Measurements from ENCODE around the gene F8A1. TPM values are rescaled to one million over a fixed set of nuclear protein-coding genes. Genes with fewer than 3 reads are reported as not detected.
A peak's percentile ranks its signal among the peaks of the same experiment; 100 is the strongest.

Gene F8A1
- total and polyA plus RNA-seq, 2 donors from 2014 or later = 44.8 to 51.9 TPM

DNA sequence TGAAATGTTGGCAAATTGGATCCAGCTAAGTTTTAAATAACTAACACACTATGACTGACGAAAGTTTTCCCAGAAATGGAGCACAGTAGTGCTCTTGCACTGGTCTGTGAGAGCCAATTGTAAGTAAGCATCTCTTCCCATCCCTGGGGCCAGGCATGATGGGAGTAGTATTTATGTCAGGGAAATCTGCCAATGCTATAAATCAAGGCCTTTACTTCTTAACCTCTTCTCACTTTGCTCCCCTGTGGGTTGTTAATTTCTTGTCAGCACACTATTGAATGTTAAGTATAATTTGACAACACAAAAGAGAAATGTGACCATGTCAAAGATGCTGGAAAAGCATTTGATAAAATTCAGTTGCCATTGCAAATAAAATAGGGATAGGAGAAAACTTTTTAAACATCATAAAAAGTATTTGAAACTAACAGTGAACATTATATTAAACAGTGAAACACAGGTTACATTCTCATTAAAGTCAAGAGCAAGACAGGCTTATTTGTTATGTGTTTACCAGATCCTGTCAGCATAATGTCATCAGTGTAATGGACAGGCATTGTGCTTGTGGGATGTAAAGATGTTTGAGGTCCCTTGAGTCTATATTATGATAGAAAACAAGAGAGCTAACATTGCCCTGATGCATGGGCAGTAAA is 5.0 kb downstream of the F8A1 start:
- Histone ChIP-seq H3K27ac (ENCODE audit: low read depth in 2 of 2, low read length in 2 of 2) (no peak overlapping the region), H3K9ac (ENCODE audit: low read length in 3 of 3) (no peak overlapping the region), H3K36me3 (ENCODE audit: control insufficient read depth in 2 of 3, insufficient read depth in 3 of 3, low read length in 3 of 3) (no peaks in the 10 kb centered on the region), H3K9me3 (ENCODE audit: control insufficient read depth in 2 of 3, insufficient read depth in 1 of 3, low read length in 3 of 3) (no peaks in the 10 kb centered on the region), H3K4me1 (ENCODE audit: control insufficient read depth in 2 of 3, insufficient read depth in 2 of 3, low read depth in 1 of 3, low read length in 3 of 3) (no peaks in the 10 kb centered on the region), H3K4me3 (ENCODE audit: low read length in 3 of 3) (no peak overlapping the region), H3K27me3 (ENCODE audit: control insufficient read depth, insufficient read depth, low read length) (no peaks in the 10 kb centered on the region)
- peak in 2 of 5 donors; percentile 2 to 30 for DNase-seq
- TF ChIP-seq, protein P1, sequence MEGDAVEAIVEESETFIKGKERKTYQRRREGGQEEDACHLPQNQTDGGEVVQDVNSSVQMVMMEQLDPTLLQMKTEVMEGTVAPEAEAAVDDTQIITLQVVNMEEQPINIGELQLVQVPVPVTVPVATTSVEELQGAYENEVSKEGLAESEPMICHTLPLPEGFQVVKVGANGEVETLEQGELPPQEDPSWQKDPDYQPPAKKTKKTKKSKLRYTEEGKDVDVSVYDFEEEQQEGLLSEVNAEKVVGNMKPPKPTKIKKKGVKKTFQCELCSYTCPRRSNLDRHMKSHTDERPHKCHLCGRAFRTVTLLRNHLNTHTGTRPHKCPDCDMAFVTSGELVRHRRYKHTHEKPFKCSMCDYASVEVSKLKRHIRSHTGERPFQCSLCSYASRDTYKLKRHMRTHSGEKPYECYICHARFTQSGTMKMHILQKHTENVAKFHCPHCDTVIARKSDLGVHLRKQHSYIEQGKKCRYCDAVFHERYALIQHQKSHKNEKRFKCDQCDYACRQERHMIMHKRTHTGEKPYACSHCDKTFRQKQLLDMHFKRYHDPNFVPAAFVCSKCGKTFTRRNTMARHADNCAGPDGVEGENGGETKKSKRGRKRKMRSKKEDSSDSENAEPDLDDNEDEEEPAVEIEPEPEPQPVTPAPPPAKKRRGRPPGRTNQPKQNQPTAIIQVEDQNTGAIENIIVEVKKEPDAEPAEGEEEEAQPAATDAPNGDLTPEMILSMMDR (IDR thresholded peaks at IDR 0.05; ENCODE audit: borderline replicate concordance, extremely low read depth, insufficient read depth) = no peak
- intact Hi-C loops (cut with DNase I) = no loop called here
- no peak for FAIRE-seq

DNA sequence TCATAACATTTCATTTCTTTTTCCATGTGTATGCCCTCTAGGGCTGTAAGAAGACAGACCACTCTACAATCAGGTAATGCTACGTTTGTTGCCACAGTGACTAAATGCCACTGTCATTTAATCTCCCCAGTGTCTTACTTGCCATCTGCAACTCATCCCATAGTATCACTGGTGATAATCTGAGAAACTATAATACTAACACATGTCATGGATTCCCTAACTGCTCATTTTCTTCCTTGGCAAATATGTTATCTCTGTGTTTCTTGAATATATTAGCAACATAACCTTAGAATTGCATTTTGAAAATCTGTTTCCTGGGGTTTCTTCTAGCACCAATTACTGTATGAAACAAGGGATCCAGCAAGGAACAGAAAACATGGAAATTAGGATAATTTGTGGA is 6.1 kb downstream of the F8A1 start:
- H3K9me3 ChIP-seq (ENCODE audit: control insufficient read depth in 2 of 3, insufficient read depth in 1 of 3, low read length in 3 of 3) = no peaks in the 10 kb centered on the region
- intact Hi-C loops (cut with DNase I) = no loop called here
- H3K27me3 ChIP-seq (ENCODE audit: control insufficient read depth, insufficient read depth, low read length) = no peaks in the 10 kb centered on the region
- H3K4me3 ChIP-seq (ENCODE audit: low read length in 3 of 3) = no peak overlapping the region
- DNase-seq = no peak
- TF ChIP-seq, protein P1 (IDR thresholded peaks at IDR 0.05; ENCODE audit: borderline replicate concordance, extremely low read depth, insufficient read depth) = no peak
- no peaks in the 10 kb centered on the region for H3K36me3 ChIP-seq (ENCODE audit: control insufficient read depth in 2 of 3, insufficient read depth in 3 of 3, low read length in 3 of 3)
- H3K4me1 ChIP-seq (ENCODE audit: control insufficient read depth in 2 of 3, insufficient read depth in 2 of 3, low read depth in 1 of 3, low read length in 3 of 3) = no peaks in the 10 kb centered on the region
- no peak overlapping the region for H3K9ac ChIP-seq (ENCODE audit: low read length in 3 of 3)
- no peak for FAIRE-seq
- H3K27ac ChIP-seq (ENCODE audit: low read depth in 2 of 2, low read length in 2 of 2) = no peak overlapping the region

DNA sequence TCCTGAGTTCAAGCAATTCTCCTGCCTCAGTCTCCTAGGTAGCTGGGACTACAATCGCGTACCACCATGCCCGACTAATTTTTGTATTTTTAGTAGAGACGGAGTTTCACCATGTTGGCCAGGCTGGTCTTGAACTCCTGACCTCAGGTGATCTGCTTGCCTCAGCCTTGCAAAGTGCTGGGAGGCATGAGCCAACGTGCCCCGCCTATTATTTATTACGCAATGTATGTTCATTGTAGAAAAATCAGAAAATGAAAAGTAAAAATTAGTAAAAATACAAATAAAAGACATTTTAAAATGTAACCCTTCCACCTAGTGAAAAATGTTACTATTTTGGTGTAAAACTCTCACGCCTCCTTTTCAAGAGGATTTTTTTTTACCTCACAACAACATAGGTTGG is 14.2 kb downstream of the F8A1 start:
- no peak overlapping the region for H3K27ac ChIP-seq (ENCODE audit: low read depth in 2 of 2, low read length in 2 of 2)
- DNase-seq (peak in 1 of 5 donors; percentile 43), FAIRE-seq (no peak)
- TF ChIP-seq, protein P1 (IDR thresholded peaks at IDR 0.05; ENCODE audit: borderline replicate concordance, extremely low read depth, insufficient read depth) = no peak
- no peak overlapping the region for H3K9ac ChIP-seq (ENCODE audit: low read length in 3 of 3)
- no peaks in the 10 kb centered on the region for H3K36me3 ChIP-seq (ENCODE audit: control insufficient read depth in 2 of 3, insufficient read depth in 3 of 3, low read length in 3 of 3)
- intact Hi-C loops (cut with DNase I) = no loop called here
- H3K9me3 ChIP-seq (ENCODE audit: control insufficient read depth in 2 of 3, insufficient read depth in 1 of 3, low read length in 3 of 3) = no peaks in the 10 kb centered on the region
- H3K4me1 ChIP-seq (ENCODE audit: control insufficient read depth in 2 of 3, insufficient read depth in 2 of 3, low read depth in 1 of 3, low read length in 3 of 3) = no peaks in the 10 kb centered on the region
- H3K27me3 ChIP-seq (ENCODE audit: control insufficient read depth, insufficient read depth, low read length) = no peaks in the 10 kb centered on the region
- no peak overlapping the region for H3K4me3 ChIP-seq (ENCODE audit: low read length in 3 of 3)

DNA sequence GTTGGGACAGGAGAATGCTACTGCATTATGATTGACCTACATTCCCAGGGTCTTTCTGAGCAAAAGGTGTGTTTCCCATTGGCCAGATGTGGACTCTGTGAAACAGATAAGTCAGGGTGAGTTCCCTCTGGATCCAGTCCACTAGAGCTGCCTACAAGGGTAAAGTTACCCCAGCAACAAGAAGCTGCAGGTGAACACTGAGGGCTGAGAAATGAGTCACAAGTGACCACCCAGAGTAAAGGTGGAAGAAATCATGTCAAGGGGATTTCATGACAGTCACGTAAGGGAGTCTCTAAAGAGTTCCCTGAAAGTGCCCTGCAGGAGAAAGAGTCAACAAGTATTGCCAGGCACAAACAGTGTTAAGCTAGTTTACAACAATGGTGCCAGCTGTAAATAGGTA is 16.3 kb downstream of the F8A1 start:
- H3K27ac ChIP-seq (ENCODE audit: low read depth in 2 of 2, low read length in 2 of 2) = no peak overlapping the region
- no peaks in the 10 kb centered on the region for H3K9me3 ChIP-seq (ENCODE audit: control insufficient read depth in 2 of 3, insufficient read depth in 1 of 3, low read length in 3 of 3)
- H3K36me3 ChIP-seq (ENCODE audit: control insufficient read depth in 2 of 3, insufficient read depth in 3 of 3, low read length in 3 of 3) = no peaks in the 10 kb centered on the region
- intact Hi-C loops (cut with DNase I) = no loop called here
- H3K27me3 ChIP-seq (ENCODE audit: control insufficient read depth, insufficient read depth, low read length) = no peaks in the 10 kb centered on the region
- TF ChIP-seq, protein P1 (IDR thresholded peaks at IDR 0.05; ENCODE audit: borderline replicate concordance, extremely low read depth, insufficient read depth) = no peak
- no peak for DNase-seq
- no peak for FAIRE-seq
- H3K4me3 ChIP-seq (ENCODE audit: low read length in 3 of 3) = no peak overlapping the region
- H3K4me1 ChIP-seq (ENCODE audit: control insufficient read depth in 2 of 3, insufficient read depth in 2 of 3, low read depth in 1 of 3, low read length in 3 of 3) = no peaks in the 10 kb centered on the region
- H3K9ac ChIP-seq (ENCODE audit: low read length in 3 of 3) = no peak overlapping the region
